IPS-15b (cell line): ENCODE measurements around the gene COMMD9.

Source experiments
- H3K27me3 ChIP-seq: one replicate; pipeline ENCODE4 v1.6.1; 2013; ENCODE audit warnings: low read length; ENCODE audit not compliant: control insufficient read depth, insufficient read depth
- H3K36me3 ChIP-seq: one replicate; pipeline ENCODE4 v1.6.1; 2013; ENCODE audit warnings: low read length; ENCODE audit not compliant: control insufficient read depth, insufficient read depth
- H3K4me1 ChIP-seq: one replicate; pipeline ENCODE4 v1.6.1; 2013; ENCODE audit warnings: mild to moderate bottlenecking, low read length; ENCODE audit not compliant: control insufficient read depth, insufficient read depth
- H3K4me3 ChIP-seq: one replicate; pipeline ENCODE4 v1.5.1; 2013; ENCODE audit warnings: low read depth, low read length
- H3K9ac ChIP-seq: one replicate; pipeline ENCODE4 v1.6.1; 2013; ENCODE audit warnings: low read depth, mild to moderate bottlenecking, low read length
- H3K9me3 ChIP-seq: one replicate; pipeline ENCODE4 v1.6.1; 2013; ENCODE audit warnings: mild to moderate bottlenecking, low read length; ENCODE audit not compliant: control insufficient read depth, insufficient read depth

COMMD9 gene

GRCh38 chr11:36248436-36248835, 40.8 kb downstream of the COMMD9 start:
- no peaks in the 10 kb centered on the region for H3K36me3 ChIP-seq
- no peaks in the 10 kb centered on the region for H3K27me3 ChIP-seq
- H3K4me3 ChIP-seq, result no peak overlapping the region
- H3K9ac ChIP-seq, result no peak overlapping the region
- no peaks in the 10 kb centered on the region for H3K9me3 ChIP-seq
- no peaks in the 10 kb centered on the region for H3K4me1 ChIP-seq

- Histone ChIP-seq H3K4me3 (no peak overlapping the region), H3K4me1 (no peaks in the 10 kb centered on the region), H3K36me3 (no peaks in the 10 kb centered on the region), H3K9me3 (no peaks in the 10 kb centered on the region), H3K27me3 (no peaks in the 10 kb centered on the region), H3K9ac (no peak overlapping the region)
Measured at GRCh38 chr11:36247493-36247892, 41.7 kb downstream of the COMMD9 start.

GRCh38 chr11:36243641-36244040, 45.6 kb downstream of the COMMD9 start:
- Histone ChIP-seq H3K9me3 (no peaks in the 10 kb centered on the region), H3K9ac (no peak overlapping the region), H3K27me3 (no peaks in the 10 kb centered on the region), H3K36me3 (no peaks in the 10 kb centered on the region), H3K4me1 (no peaks in the 10 kb centered on the region), H3K4me3 (no peak overlapping the region)

- H3K36me3 ChIP-seq, result no peaks in the 10 kb centered on the region
- no peaks in the 10 kb centered on the region for H3K27me3 ChIP-seq
- H3K9me3 ChIP-seq, result no peaks in the 10 kb centered on the region
- no peaks in the 10 kb centered on the region for H3K4me1 ChIP-seq
- no peak overlapping the region for H3K9ac ChIP-seq
- H3K4me3 ChIP-seq, result no peak overlapping the region
Measured at GRCh38 chr11:36241497-36241896, 47.7 kb downstream of the COMMD9 start.

DNA sequence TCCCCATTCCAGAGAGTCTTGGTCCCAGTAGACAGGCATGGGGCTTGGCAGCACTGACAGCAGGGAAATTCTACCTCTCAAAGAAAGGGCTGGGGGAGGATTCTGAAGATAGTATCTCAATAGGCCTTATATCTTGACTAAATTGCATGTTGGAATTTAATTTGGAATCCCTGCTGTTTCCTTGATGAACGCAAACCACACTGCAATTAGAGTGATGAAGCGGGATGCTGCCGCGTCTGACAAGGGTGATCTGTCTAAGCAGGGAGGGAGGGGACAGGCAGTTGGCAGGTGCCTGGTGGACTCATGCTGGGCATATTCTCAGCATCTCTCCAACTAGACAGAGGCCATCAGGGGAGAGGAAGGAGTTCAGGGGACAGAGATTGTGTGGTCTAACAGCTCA, 48.4 kb downstream of the COMMD9 start:
- H3K27me3 ChIP-seq, result no peaks in the 10 kb centered on the region
- H3K4me3 ChIP-seq, result no peak overlapping the region
- H3K36me3 ChIP-seq, result no peaks in the 10 kb centered on the region
- H3K4me1 ChIP-seq, result no peaks in the 10 kb centered on the region
- no peak overlapping the region for H3K9ac ChIP-seq
- no peaks in the 10 kb centered on the region for H3K9me3 ChIP-seq

GRCh38 chr11:36240173-36240572, 49.1 kb downstream of the COMMD9 start:
- no peak overlapping the region for H3K4me3 ChIP-seq
- H3K9me3 ChIP-seq, result no peaks in the 10 kb centered on the region
- H3K4me1 ChIP-seq, result no peaks in the 10 kb centered on the region
- no peaks in the 10 kb centered on the region for H3K27me3 ChIP-seq
- H3K9ac ChIP-seq, result no peak overlapping the region
- H3K36me3 ChIP-seq, result no peaks in the 10 kb centered on the region

GRCh38 chr11:36239636-36240035, 49.6 kb downstream of the COMMD9 start:
- H3K36me3 ChIP-seq, result no peaks in the 10 kb centered on the region
- no peak overlapping the region for H3K4me3 ChIP-seq
- no peaks in the 10 kb centered on the region for H3K27me3 ChIP-seq
- no peak overlapping the region for H3K9ac ChIP-seq
- H3K9me3 ChIP-seq, result no peaks in the 10 kb centered on the region
- no peaks in the 10 kb centered on the region for H3K4me1 ChIP-seq

GRCh38 chr11:36238881-36239280, 50.3 kb downstream of the COMMD9 start:
- Histone ChIP-seq H3K4me1 (no peaks in the 10 kb centered on the region), H3K9ac (no peak overlapping the region), H3K9me3 (no peaks in the 10 kb centered on the region), H3K4me3 (no peak overlapping the region), H3K27me3 (no peaks in the 10 kb centered on the region), H3K36me3 (no peaks in the 10 kb centered on the region)

DNA sequence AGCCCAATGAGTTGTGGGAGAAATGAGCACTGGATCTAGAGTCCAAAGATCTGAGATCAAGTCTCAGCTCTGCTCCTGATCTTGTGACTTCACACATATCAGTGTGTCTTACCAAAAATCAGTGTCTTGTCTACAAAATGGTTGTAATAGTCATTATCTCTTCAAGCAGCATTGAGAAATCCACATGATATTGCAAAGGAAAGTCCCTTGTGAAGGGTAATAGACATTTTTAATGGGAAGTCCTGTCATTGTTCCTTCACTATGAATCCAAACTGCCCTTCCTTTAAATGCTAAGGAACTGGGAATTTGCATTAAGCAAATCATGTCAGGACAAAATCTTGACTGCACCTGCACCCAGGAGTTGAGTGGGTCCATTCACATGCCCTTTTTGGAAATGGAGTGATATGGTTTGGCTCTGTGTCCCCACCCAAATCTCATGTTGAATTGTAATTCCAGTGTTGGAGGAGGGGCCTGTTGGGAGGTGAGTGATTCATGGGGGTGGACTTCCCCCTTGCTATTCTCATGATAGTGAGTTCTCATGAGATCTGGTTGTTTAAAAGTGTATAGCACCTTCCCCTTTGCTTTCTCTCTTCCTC, 51.1 kb downstream of the COMMD9 start:
- H3K9ac ChIP-seq, result no peak overlapping the region
- H3K27me3 ChIP-seq, result no peaks in the 10 kb centered on the region

GRCh38 chr11:36237391-36237790, 51.8 kb downstream of the COMMD9 start:
- Histone ChIP-seq H3K4me3 (no peak overlapping the region), H3K27me3 (no peaks in the 10 kb centered on the region), H3K4me1 (no peaks in the 10 kb centered on the region), H3K9me3 (no peaks in the 10 kb centered on the region), H3K36me3 (no peaks in the 10 kb centered on the region), H3K9ac (no peak overlapping the region)

More for the DNA sequence above, 51.1 kb downstream of the COMMD9 start:
- no peaks in the 10 kb centered on the region for H3K4me1 ChIP-seq
- no peaks in the 10 kb centered on the region for H3K9me3 ChIP-seq
- H3K36me3 ChIP-seq, result no peaks in the 10 kb centered on the region
- no peak overlapping the region for H3K4me3 ChIP-seq

- no peak overlapping the region for H3K9ac ChIP-seq
- no peaks in the 10 kb centered on the region for H3K27me3 ChIP-seq
- H3K4me3 ChIP-seq, result no peak overlapping the region
Measured at GRCh38 chr11:36235750-36236149, 53.5 kb downstream of the COMMD9 start.

DNA sequence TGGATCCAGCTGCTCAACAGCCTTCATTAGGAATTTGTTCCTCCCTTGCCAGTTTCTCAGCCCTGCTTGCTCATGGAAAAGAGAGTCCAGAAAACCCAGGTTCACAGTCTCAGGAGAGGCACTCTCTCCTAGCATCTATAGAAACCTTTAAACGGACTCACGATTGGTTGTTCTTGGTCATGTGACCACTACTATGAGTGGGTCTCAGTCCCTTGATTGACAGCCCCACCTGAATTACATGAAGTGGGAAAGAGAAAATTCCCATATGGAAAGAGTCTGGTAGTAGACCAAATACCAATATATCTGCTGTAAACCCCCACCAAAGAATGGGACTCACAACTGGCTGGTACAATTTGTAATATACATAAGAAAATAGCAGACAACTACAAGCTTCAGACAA, 54.4 kb downstream of the COMMD9 start:
- peaks cover 3% of the 10 kb centered on the region for H3K36me3 ChIP-seq
- H3K27me3 ChIP-seq, result no peaks in the 10 kb centered on the region
- H3K9me3 ChIP-seq, result no peaks in the 10 kb centered on the region
- H3K9ac ChIP-seq, result no peak overlapping the region
- H3K4me1 ChIP-seq, result no peaks in the 10 kb centered on the region
- H3K4me3 ChIP-seq, result no peak overlapping the region

More at GRCh38 chr11:36235750-36236149, 53.5 kb downstream of the COMMD9 start:
- Histone ChIP-seq H3K36me3 (no peaks in the 10 kb centered on the region), H3K4me1 (no peaks in the 10 kb centered on the region), H3K9me3 (no peaks in the 10 kb centered on the region)
